ENCODE data around the gene ACADVL.

Gene ACADVL

GRCh38 chr17:7219229-7219811 is 418 bp upstream of the ACADVL start:
- Mint-ChIP-seq H3K36me3 (ENCODE audit: low read depth) (peaks cover 44% of the 10 kb centered on the region), H3K27me3 (no peaks in the 10 kb centered on the region), H3K4me3 (peak overlapping the region; percentile 96), H3K4me1 (ENCODE audit: low read depth) (peaks cover 65% of the 10 kb centered on the region), H3K27ac (peak overlapping the region; percentile 96), H3K9me3 (no peaks in the 10 kb centered on the region)
- no peak for DNase-seq

- Mint-ChIP-seq H3K27ac (peak overlapping the region; percentile 96), H3K9me3 (no peaks in the 10 kb centered on the region), H3K27me3 (no peaks in the 10 kb centered on the region), H3K4me3 (peak overlapping the region; percentile 96), H3K4me1 (ENCODE audit: low read depth) (peaks cover 51% of the 10 kb centered on the region), H3K36me3 (ENCODE audit: low read depth) (peaks cover 57% of the 10 kb centered on the region)
- peak; percentile 74 for DNase-seq
These were observed 997 bp downstream of the ACADVL start for GRCh38 chr17:7220593-7221277.

- Mint-ChIP-seq H3K9me3 (no peaks in the 10 kb centered on the region), H3K27ac (peak overlapping the region; percentile 96), H3K4me1 (ENCODE audit: low read depth) (peaks cover 44% of the 10 kb centered on the region), H3K4me3 (peak overlapping the region; percentile 96), H3K36me3 (ENCODE audit: low read depth) (peaks cover 63% of the 10 kb centered on the region), H3K27me3 (no peaks in the 10 kb centered on the region)
- no peak for DNase-seq
These were observed 1.7 kb downstream of the ACADVL start for GRCh38 chr17:7221278-7222092.

- DNase-seq: no peak
These were observed 2.6 kb downstream of the ACADVL start for GRCh38 chr17:7222093-7222971.

GRCh38 chr17:7222972-7223292 is 3.2 kb downstream of the ACADVL start:
- H3K27me3 Mint-ChIP-seq: no peaks in the 10 kb centered on the region
- H3K9me3 Mint-ChIP-seq: no peaks in the 10 kb centered on the region
- no peak overlapping the region for H3K4me3 Mint-ChIP-seq
- DNase-seq: no peak
- peaks cover 77% of the 10 kb centered on the region for H3K36me3 Mint-ChIP-seq (ENCODE audit: low read depth)
- H3K4me1 Mint-ChIP-seq (ENCODE audit: low read depth): peaks cover 37% of the 10 kb centered on the region
- H3K27ac Mint-ChIP-seq: no peak overlapping the region

More at GRCh38 chr17:7222093-7222971, 2.6 kb downstream of the ACADVL start:
- Mint-ChIP-seq H3K36me3 (ENCODE audit: low read depth) (peaks cover 71% of the 10 kb centered on the region), H3K4me1 (ENCODE audit: low read depth) (peaks cover 40% of the 10 kb centered on the region), H3K9me3 (no peaks in the 10 kb centered on the region), H3K4me3 (no peak overlapping the region), H3K27ac (peak overlapping the region; percentile 24), H3K27me3 (no peaks in the 10 kb centered on the region)

- H3K9me3 Mint-ChIP-seq: no peaks in the 10 kb centered on the region
- peaks cover 37% of the 10 kb centered on the region for H3K4me1 Mint-ChIP-seq (ENCODE audit: low read depth)
- H3K27ac Mint-ChIP-seq: peak overlapping the region; percentile 2
- no peak for DNase-seq
- peaks cover 82% of the 10 kb centered on the region for H3K36me3 Mint-ChIP-seq (ENCODE audit: low read depth)
- no peak overlapping the region for H3K4me3 Mint-ChIP-seq
- H3K27me3 Mint-ChIP-seq: no peaks in the 10 kb centered on the region
These were observed 3.6 kb downstream of the ACADVL start for GRCh38 chr17:7223375-7223774.

- Mint-ChIP-seq H3K36me3 (ENCODE audit: low read depth) (peaks cover 89% of the 10 kb centered on the region), H3K4me1 (ENCODE audit: low read depth) (peaks cover 36% of the 10 kb centered on the region), H3K27ac (peak overlapping the region; percentile 2), H3K4me3 (no peak overlapping the region), H3K9me3 (no peaks in the 10 kb centered on the region), H3K27me3 (no peaks in the 10 kb centered on the region)
- no peak for DNase-seq
These were observed 4.4 kb downstream of the ACADVL start for GRCh38 chr17:7224110-7224509.

- no peak for DNase-seq
- peaks cover 95% of the 10 kb centered on the region for H3K36me3 Mint-ChIP-seq (ENCODE audit: low read depth)
- H3K4me3 Mint-ChIP-seq: no peak overlapping the region
- H3K27me3 Mint-ChIP-seq: no peaks in the 10 kb centered on the region
- H3K27ac Mint-ChIP-seq: no peak overlapping the region
- H3K9me3 Mint-ChIP-seq: no peaks in the 10 kb centered on the region
- peaks cover 33% of the 10 kb centered on the region for H3K4me1 Mint-ChIP-seq (ENCODE audit: low read depth)
These were observed 4.9 kb downstream of the ACADVL start for GRCh38 chr17:7224661-7225111.

- Mint-ChIP-seq H3K27ac (no peak overlapping the region), H3K27me3 (no peaks in the 10 kb centered on the region), H3K4me3 (no peak overlapping the region), H3K9me3 (no peaks in the 10 kb centered on the region), H3K4me1 (ENCODE audit: low read depth) (peaks cover 28% of the 10 kb centered on the region), H3K36me3 (ENCODE audit: low read depth) (peaks cover 97% of the 10 kb centered on the region)
- DNase-seq: no peak
These were observed 6.1 kb downstream of the ACADVL start for GRCh38 chr17:7225711-7226331.

GRCh38 chr17:7226721-7227710 is 7.3 kb downstream of the ACADVL start:
- H3K4me3 Mint-ChIP-seq: no peak overlapping the region
- DNase-seq: no peak
- H3K9me3 Mint-ChIP-seq: no peaks in the 10 kb centered on the region
- H3K27ac Mint-ChIP-seq: peak overlapping the region; percentile 69
- peaks cover 93% of the 10 kb centered on the region for H3K36me3 Mint-ChIP-seq (ENCODE audit: low read depth)
- H3K4me1 Mint-ChIP-seq (ENCODE audit: low read depth): peaks cover 27% of the 10 kb centered on the region
- H3K27me3 Mint-ChIP-seq: no peaks in the 10 kb centered on the region

- Mint-ChIP-seq H3K36me3 (ENCODE audit: low read depth) (peaks cover 90% of the 10 kb centered on the region), H3K4me1 (ENCODE audit: low read depth) (peaks cover 37% of the 10 kb centered on the region), H3K27ac (peak overlapping the region; percentile 52), H3K4me3 (no peak overlapping the region), H3K27me3 (no peaks in the 10 kb centered on the region), H3K9me3 (no peaks in the 10 kb centered on the region)
- DNase-seq: no peak
These were observed 9.2 kb downstream of the ACADVL start for GRCh38 chr17:7228920-7229319.

GRCh38 chr17:7229504-7229903 is 9.8 kb downstream of the ACADVL start:
- Mint-ChIP-seq H3K27ac (peak overlapping the region; percentile 52), H3K4me1 (ENCODE audit: low read depth) (peaks cover 39% of the 10 kb centered on the region), H3K27me3 (no peaks in the 10 kb centered on the region), H3K36me3 (ENCODE audit: low read depth) (peaks cover 90% of the 10 kb centered on the region), H3K4me3 (no peak overlapping the region), H3K9me3 (no peaks in the 10 kb centered on the region)
- no peak for DNase-seq

GRCh38 chr17:7232114-7232513 is 12.4 kb downstream of the ACADVL start:
- Mint-ChIP-seq H3K36me3 (ENCODE audit: low read depth) (peaks cover 92% of the 10 kb centered on the region), H3K4me3 (peak overlapping the region; percentile 96), H3K27ac (peak overlapping the region; percentile 13), H3K9me3 (no peaks in the 10 kb centered on the region), H3K27me3 (no peaks in the 10 kb centered on the region), H3K4me1 (ENCODE audit: low read depth) (peaks cover 65% of the 10 kb centered on the region)
- no peak for DNase-seq
